Panc1 (cell line): ENCODE data around the gene CPNE4.

Experiments
- CTCF ChIP-seq: fragments of 450-650 bp; IDR thresholded peaks from 2 replicates; pipeline ENCODE4 v1.5.1; 2017; ENCODE audit warnings: mild to moderate bottlenecking
- POLR2AphosphoS5 ChIP-seq: IDR thresholded peaks from 2 replicates; pipeline ENCODE4 v1.6.1; 2012; ENCODE audit warnings: mild to moderate bottlenecking, low read depth, low read length, moderate library complexity
- REST ChIP-seq, 2 experiments: IDR thresholded peaks; 2 replicates each; pipeline ENCODE4 v1.6.1; 2011 to 2012; ENCODE audit warnings: low read depth in 2 of 2, control low read depth in 1 of 2, low read length in 1 of 2, mild to moderate bottlenecking in 1 of 2, moderate library complexity in 1 of 2; ENCODE audit not compliant: insufficient read depth in 1 of 2

- TF ChIP-seq CTCF, result no peak
- TF ChIP-seq POLR2AphosphoS5, result no peak
- TF ChIP-seq REST (IDR thresholded peaks at IDR 0.05; ENCODE audit: insufficient read depth in 1 of 2, low read depth in 2 of 2, low read length in 1 of 2), result no peak
Observed at GRCh38 chr3:131775650-131776049, 259.2 kb downstream of the CPNE4 start.
